GM23338 (cell line): Measurements from ENCODE around the gene CNTNAP2.

ENCODE experiments used
- CTCF ChIP-seq, 2 experiments: fragments of 200-600 bp in 1 of 2; sonication (generic) in 1 of 2; conservative IDR thresholded peaks; 2 replicates each; pipeline versions ENCODE4 v1.5.1 to v1.6.1; 2016 to 2017; ENCODE audit warnings: antibody characterized with exemption in 2 of 2, low read depth in 2 of 2, mild to moderate bottlenecking in 2 of 2, moderate library complexity in 1 of 2
- EZH2 ChIP-seq: fragments of 200-600 bp; sonication (generic); IDR thresholded peaks from one replicate; pipeline ENCODE4 v1.8.0; 2017; ENCODE audit warnings: antibody characterized with exemption, mild to moderate bottlenecking, low read depth; ENCODE audit not compliant: unreplicated experiment
- POLR2AphosphoS5 ChIP-seq: IDR thresholded peaks from 2 replicates; pipeline ENCODE4 v1.6.1; 2016; ENCODE audit warnings: antibody characterized with exemption, low read depth

- TF ChIP-seq CTCF (conservative IDR thresholded peaks at IDR 0.05; ENCODE audit: low read depth in 2 of 2) = no peak
- TF ChIP-seq POLR2AphosphoS5 = no peak
- no peak for TF ChIP-seq EZH2
Measured at GRCh38 chr7:148108381-148108780, 1991.8 kb downstream of the CNTNAP2 start.
